ENCODE results near the gene RYR2.

RYR2 gene

GRCh38 chr1:237687804-237688203, 645.8 kb downstream of the RYR2 start:
- H3K9ac ChIP-seq (ENCODE audit: low read length), result no peak overlapping the region
- no peaks in the 10 kb centered on the region for H3K36me3 ChIP-seq (ENCODE audit: insufficient read depth, low read length)
- H2AFZ ChIP-seq (ENCODE audit: low read length), result no peak overlapping the region
- H3K9me2 ChIP-seq (ENCODE audit: low read depth, low read length), result no peaks in the 10 kb centered on the region
- no peak overlapping the region for H3K4me3 ChIP-seq (ENCODE audit: low read depth, low read length, poor library complexity, severe bottlenecking)
- no peaks in the 10 kb centered on the region for H3K27me3 ChIP-seq (ENCODE audit: insufficient read depth, low read length)
- H4K20me1 ChIP-seq (ENCODE audit: insufficient read depth, low read length), result no peaks in the 10 kb centered on the region
- H3K79me2 ChIP-seq (ENCODE audit: insufficient read depth, low read length), result no peaks in the 10 kb centered on the region
- no peaks in the 10 kb centered on the region for H3F3A ChIP-seq (ENCODE audit: insufficient read depth, low read length)
- H3K4me1 ChIP-seq (ENCODE audit: insufficient read depth, low read length, severe bottlenecking), result no peaks in the 10 kb centered on the region
- no peak for TF ChIP-seq EZH2 (IDR thresholded peaks at IDR 0.05; ENCODE audit: borderline replicate concordance, low read length)
- TF ChIP-seq CTCF (IDR thresholded peaks at IDR 0.05; ENCODE audit: low read length), result no peak
- H3K4me2 ChIP-seq (ENCODE audit: low read length), result no peak overlapping the region
- no peak overlapping the region for H3K27ac ChIP-seq (ENCODE audit: low read depth, low read length, poor library complexity, severe bottlenecking)
- no peaks in the 10 kb centered on the region for H3K9me3 ChIP-seq (ENCODE audit: low read length)

- H3K27me3 ChIP-seq (ENCODE audit: insufficient read depth, low read length), result no peaks in the 10 kb centered on the region
- H3K27ac ChIP-seq (ENCODE audit: low read depth, low read length, poor library complexity, severe bottlenecking), result no peak overlapping the region
- H3K4me1 ChIP-seq (ENCODE audit: insufficient read depth, low read length, severe bottlenecking), result no peaks in the 10 kb centered on the region
- no peaks in the 10 kb centered on the region for H4K20me1 ChIP-seq (ENCODE audit: insufficient read depth, low read length)
- H3K9me2 ChIP-seq (ENCODE audit: low read depth, low read length), result no peaks in the 10 kb centered on the region
- no peaks in the 10 kb centered on the region for H3K9me3 ChIP-seq (ENCODE audit: low read length)
- no peak overlapping the region for H2AFZ ChIP-seq (ENCODE audit: low read length)
- TF ChIP-seq EZH2 (IDR thresholded peaks at IDR 0.05; ENCODE audit: borderline replicate concordance, low read length), result no peak
- TF ChIP-seq CTCF (IDR thresholded peaks at IDR 0.05; ENCODE audit: low read length), result no peak
- H3K4me2 ChIP-seq (ENCODE audit: low read length), result no peak overlapping the region
- H3K79me2 ChIP-seq (ENCODE audit: insufficient read depth, low read length), result no peaks in the 10 kb centered on the region
- no peaks in the 10 kb centered on the region for H3F3A ChIP-seq (ENCODE audit: insufficient read depth, low read length)
- H3K4me3 ChIP-seq (ENCODE audit: low read depth, low read length, poor library complexity, severe bottlenecking), result no peak overlapping the region
- no peaks in the 10 kb centered on the region for H3K36me3 ChIP-seq (ENCODE audit: insufficient read depth, low read length)
- H3K9ac ChIP-seq (ENCODE audit: low read length), result no peak overlapping the region
Measured at GRCh38 chr1:237690656-237691055, 648.7 kb downstream of the RYR2 start.

GRCh38 chr1:237692255-237692654, 650.3 kb downstream of the RYR2 start:
- Histone ChIP-seq H3K36me3 (ENCODE audit: insufficient read depth, low read length) (no peaks in the 10 kb centered on the region), H3K4me1 (ENCODE audit: insufficient read depth, low read length, severe bottlenecking) (no peaks in the 10 kb centered on the region), H2AFZ (ENCODE audit: low read length) (no peak overlapping the region), H3K9me3 (ENCODE audit: low read length) (no peaks in the 10 kb centered on the region), H3K9me2 (ENCODE audit: low read depth, low read length) (no peaks in the 10 kb centered on the region), H3K4me2 (ENCODE audit: low read length) (no peak overlapping the region), H3F3A (ENCODE audit: insufficient read depth, low read length) (no peaks in the 10 kb centered on the region), H3K79me2 (ENCODE audit: insufficient read depth, low read length) (no peaks in the 10 kb centered on the region), H4K20me1 (ENCODE audit: insufficient read depth, low read length) (no peaks in the 10 kb centered on the region), H3K4me3 (ENCODE audit: low read depth, low read length, poor library complexity, severe bottlenecking) (no peak overlapping the region), H3K27me3 (ENCODE audit: insufficient read depth, low read length) (no peaks in the 10 kb centered on the region), H3K27ac (ENCODE audit: low read depth, low read length, poor library complexity, severe bottlenecking) (no peak overlapping the region), H3K9ac (ENCODE audit: low read length) (no peak overlapping the region)
- TF ChIP-seq EZH2 (IDR thresholded peaks at IDR 0.05; ENCODE audit: borderline replicate concordance, low read length) (no peak), CTCF (IDR thresholded peaks at IDR 0.05; ENCODE audit: low read length) (no peak)
